HepG2 (cell line): ENCODE measurements around the gene CAMTA1. TPM values are rescaled to one million over a fixed set of nuclear protein-coding genes. Genes with fewer than 3 reads are reported as not detected.

Source experiments
- ATAC-seq: fragments of 200-7000 bp; cut with Tn5 transposase; 3 replicates; pipeline ENCODE4 v1.9.1; 2020; ENCODE audit warnings: mild to moderate bottlenecking, moderate library complexity
- BruUV-seq: library from RNA; stranded (reverse); fragments of 400-500 nt; replicated peaks from 2 replicates; lab custom pipeline; 2021; lab: Mats Ljungman, UMichigan
- CTCF ChIA-PET: fragments of 300-600 bp; formaldehyde crosslinking; extraction: SDS; loops from one replicate; lab custom pipeline; 2021; ENCODE audit warnings: low total read pairs, inconsistent platforms, low intra/inter-chr PET ratio; lab: Yijun Ruan, JAX
- POLR2A ChIA-PET: fragments of 350-600 bp; sonication (Branson Sonifier 250); formaldehyde crosslinking; loops from one replicate; lab custom pipeline; 2020; ENCODE audit warnings: antibody characterized with exemption, inconsistent platforms; lab: Yijun Ruan, JAX
- DNase-seq: peaks from one replicate; pipeline ENCODE4 v3.0.0-alpha.2; 2015; ENCODE audit warnings: low spot score
- FAIRE-seq: peaks from 3 replicates; lab custom pipeline; 2011; peaks lifted over from hg19 to GRCh38; lab: Jason Lieb, UNC
- H2AFZ ChIP-seq: one replicate; pipeline ENCODE4 v1.6.1; 2011; ENCODE audit warnings: low read length, inconsistent platforms
- H3K27ac ChIP-seq: fragments of 300-600 bp; 3 replicates; pipeline ENCODE4 v1.8.0; 2011; ENCODE audit warnings: mixed run types, mild to moderate bottlenecking, mixed read lengths, low read length, inconsistent platforms; ENCODE audit not compliant: insufficient read depth; ENCODE audit errors: extremely low read length
- H3K27me3 ChIP-seq, 2 experiments: fragments of 200-600 bp in 1 of 2; 2 replicates in 1 of 2; 3 replicates in 1 of 2; pipeline versions ENCODE4 v1.6.0 to v1.8.0; 2011; ENCODE audit warnings: low read length in 2 of 2, mild to moderate bottlenecking in 2 of 2, moderate library complexity in 2 of 2, inconsistent platforms in 1 of 2; ENCODE audit not compliant: insufficient read depth in 2 of 2, control insufficient read depth in 1 of 2
- H3K36me3 ChIP-seq, 2 experiments: fragments of 200-600 bp in 1 of 2; replicated peaks in 1 of 2; 2 replicates in 1 of 2; 3 replicates in 1 of 2; pipeline versions ENCODE4 v1.5.1 to v1.8.0; 2011; ENCODE audit warnings: low read length in 2 of 2, inconsistent platforms in 1 of 2; ENCODE audit not compliant: insufficient read depth in 2 of 2, control insufficient read depth in 1 of 2
- H3K4me1 ChIP-seq: 2 replicates; pipeline ENCODE4 v1.5.1; 2012; ENCODE audit warnings: low read length, inconsistent platforms; ENCODE audit not compliant: insufficient read depth
- H3K4me2 ChIP-seq: 2 replicates; pipeline ENCODE4 v1.6.0; 2011; ENCODE audit warnings: low read depth, low read length, inconsistent platforms
- H3K4me3 ChIP-seq, 3 experiments: fragments of 200-600 bp in 1 of 3; sonication (generic), shearing (Covaris generic) in 1 of 3; replicated peaks in 1 of 3; 2 replicates each; pipeline ENCODE4 v1.5.1; 2011 to 2016; ENCODE audit warnings: low read length in 3 of 3, inconsistent platforms in 2 of 3, low read depth in 2 of 3, mild to moderate bottlenecking in 2 of 3, control low read depth in 1 of 3, mixed read lengths in 1 of 3; ENCODE audit not compliant: insufficient read depth in 1 of 3
- H3K79me2 ChIP-seq: one replicate; pipeline ENCODE4 v1.6.1; 2011; ENCODE audit warnings: low read length, inconsistent platforms; ENCODE audit not compliant: insufficient read depth
- H3K9ac ChIP-seq: 2 replicates; pipeline ENCODE4 v1.6.0; 2011; ENCODE audit warnings: mild to moderate bottlenecking, low read depth, low read length, inconsistent platforms; ENCODE audit not compliant: insufficient read depth
- H3K9me3 ChIP-seq: 2 replicates; pipeline ENCODE4 v1.5.1; 2012; ENCODE audit warnings: mild to moderate bottlenecking, low read length
- H4K20me1 ChIP-seq: 2 replicates; pipeline ENCODE4 v1.6.0; 2011; ENCODE audit warnings: inconsistent platforms, mild to moderate bottlenecking, low read length, moderate library complexity; ENCODE audit not compliant: insufficient read depth
- CC2D1A ChIP-seq: sonication (generic); formaldehyde crosslinking; IDR thresholded peaks from 2 replicates; pipeline ENCODE4 v1.8.1; 2023; ENCODE audit warnings: mild to moderate bottlenecking, missing genetic modification reagents
- DNMT1 ChIP-seq: sonication (generic); formaldehyde crosslinking; IDR thresholded peaks from 2 replicates; pipeline ENCODE4 v1.5.1; 2020; ENCODE audit warnings: mild to moderate bottlenecking, missing genetic modification reagents
- FLYWCH1 ChIP-seq: sonication (generic); formaldehyde crosslinking; IDR thresholded peaks from 2 replicates; pipeline ENCODE4 v1.8.1; 2023; ENCODE audit warnings: mild to moderate bottlenecking, missing genetic modification reagents
- IRX3 ChIP-seq: sonication (generic); formaldehyde crosslinking; IDR thresholded peaks from 2 replicates; pipeline ENCODE4 v1.8.1; 2023; ENCODE audit warnings: mild to moderate bottlenecking, low read depth, missing genetic modification reagents, borderline replicate concordance
- JARID2 ChIP-seq: sonication (generic); formaldehyde crosslinking; IDR thresholded peaks from 2 replicates; pipeline ENCODE4 v1.8.1; 2023; ENCODE audit warnings: missing genetic modification reagents, inconsistent platforms; ENCODE audit not compliant: insufficient replicate concordance
- NKX3-1 ChIP-seq: sonication (generic); formaldehyde crosslinking; IDR thresholded peaks from 2 replicates; pipeline ENCODE4 v1.5.0; 2020; ENCODE audit warnings: missing genetic modification reagents
- PHF21A ChIP-seq: sonication (generic); formaldehyde crosslinking; IDR thresholded peaks from 2 replicates; pipeline ENCODE4 v1.5.0; 2020; ENCODE audit warnings: mild to moderate bottlenecking, missing genetic modification reagents
- PHF8 ChIP-seq: sonication (generic); formaldehyde crosslinking; IDR thresholded peaks from 2 replicates; pipeline ENCODE4 v1.5.0; 2020; ENCODE audit warnings: missing genetic modification reagents
- ZNF260 ChIP-seq: sonication (generic); formaldehyde crosslinking; IDR thresholded peaks from 2 replicates; pipeline ENCODE4 v1.4.0; 2020; ENCODE audit warnings: missing genetic modification reagents, low read depth, mild to moderate bottlenecking, borderline replicate concordance
- ZNF674 ChIP-seq: sonication (generic); formaldehyde crosslinking; IDR thresholded peaks from 2 replicates; pipeline ENCODE4 v1.5.0; 2020; ENCODE audit warnings: low read depth, mild to moderate bottlenecking, missing genetic modification reagents
- WGBS: methylation state at CpG from one replicate; pipeline ENCODE4 v1.1.6; 2017; ENCODE audit warnings: low lambda C conversion rate; 5-methylcytosine and 5-hydroxymethylcytosine counted together
- in situ Hi-C: cut with HindIII; loops from 2 replicates; pipeline ENCODE4 v1.10.0; 2017; ENCODE audit warnings: low pct_unique_long_range_greater_than_20kb; ENCODE audit not compliant: extremely low pct_ligation_motif_present
- intact Hi-C: fragments of 100-400 bp; cut with micrococcal nuclease; formaldehyde crosslinking; loops from one replicate; pipeline ENCODE4 v1.10.0; 2022; ENCODE audit not compliant: unreplicated experiment
- polyA plus RNA-seq, 8 experiments: library from polyadenylated mRNA; depleted of rRNA in 3 of 8; stranded (reverse) in 7 of 8; unstranded in 1 of 8; fragments of >200 nt; fragmentation: Illumina TruSeq in 4 of 8; extraction: Trizol in 4 of 8; gene quantifications; 2 replicates each; pipeline versions ENCODE4 v1.2.1 to v1.2.3, GENCODE V29; 2011 to 2016; ENCODE audit warnings: low read depth in 4 of 8, missing spikeins in 1 of 8, mixed read lengths in 1 of 8; ENCODE audit not compliant: insufficient read depth in 1 of 8
- total RNA-seq, 5 experiments: library from RNA; depleted of rRNA; stranded (reverse); fragments of >200 nt; fragmentation: Illumina TruSeq; extraction: Trizol; gene quantifications; 2 replicates each; pipeline ENCODE4 v1.2.3, GENCODE V29; 2016; ENCODE audit warnings: low read depth in 1 of 5
- TF ChIP-seq, protein P1 (sequence below): sonication (generic); formaldehyde crosslinking; conservative IDR thresholded peaks from 2 replicates; pipeline ENCODE4 v1.4.0; 2020; ENCODE audit warnings: missing genetic modification reagents
- TF ChIP-seq, protein P2 (sequence below): IDR thresholded peaks from 2 replicates; pipeline ENCODE4 v1.6.1; 2016; ENCODE audit warnings: mild to moderate bottlenecking

CAMTA1 gene
- total and polyA plus RNA-seq, 2 of the 13 experiments (the other 11 are each of a cell fraction or from before 2014, with no cell fraction given), result 25.0 to 36.4 TPM

DNA sequence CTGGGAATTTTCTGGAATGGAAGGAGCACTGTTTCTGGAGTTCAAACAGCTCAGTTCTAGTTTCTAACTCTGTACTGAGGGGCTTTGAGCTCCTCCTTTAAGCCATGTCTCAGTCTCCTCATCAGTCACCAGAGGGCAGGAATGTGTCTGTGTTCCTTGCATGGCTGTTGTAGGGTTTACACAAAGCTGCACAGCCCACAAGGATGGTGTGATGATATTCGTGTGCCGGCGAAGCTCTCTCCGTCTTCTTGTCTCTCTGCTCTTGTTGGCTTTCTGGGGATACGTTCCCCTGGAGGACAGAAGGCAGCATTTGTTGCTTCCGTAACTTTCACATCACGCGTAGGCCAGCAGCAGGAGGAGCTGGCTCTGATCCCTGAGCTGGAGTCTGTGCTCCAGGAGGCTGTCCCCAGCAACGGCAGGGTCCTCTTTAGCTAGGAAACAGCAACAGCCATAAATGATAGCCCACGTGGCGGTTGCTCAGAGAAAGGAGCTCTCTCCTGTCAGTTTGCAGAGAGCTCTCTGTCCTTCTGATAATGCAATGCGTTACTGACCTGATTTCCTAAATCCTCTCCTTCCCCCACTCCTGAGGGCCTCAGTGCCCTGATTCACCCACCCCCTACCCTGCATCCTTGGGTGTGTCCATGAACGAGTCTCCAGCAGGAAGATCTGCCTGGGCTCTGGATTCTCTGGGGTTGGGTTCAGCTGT, 796.7 kb downstream of the CAMTA1 start:
- POLR2A ChIA-PET, result no interaction called here
- TF ChIP-seq ZNF674 (CRISPR knock-in tag) (no peak), DNMT1 (CRISPR knock-in tag) (no peak), FLYWCH1 (CRISPR knock-in tag) (no peak)
- TF ChIP-seq, all 625 proteins: peak for 0

DNA sequence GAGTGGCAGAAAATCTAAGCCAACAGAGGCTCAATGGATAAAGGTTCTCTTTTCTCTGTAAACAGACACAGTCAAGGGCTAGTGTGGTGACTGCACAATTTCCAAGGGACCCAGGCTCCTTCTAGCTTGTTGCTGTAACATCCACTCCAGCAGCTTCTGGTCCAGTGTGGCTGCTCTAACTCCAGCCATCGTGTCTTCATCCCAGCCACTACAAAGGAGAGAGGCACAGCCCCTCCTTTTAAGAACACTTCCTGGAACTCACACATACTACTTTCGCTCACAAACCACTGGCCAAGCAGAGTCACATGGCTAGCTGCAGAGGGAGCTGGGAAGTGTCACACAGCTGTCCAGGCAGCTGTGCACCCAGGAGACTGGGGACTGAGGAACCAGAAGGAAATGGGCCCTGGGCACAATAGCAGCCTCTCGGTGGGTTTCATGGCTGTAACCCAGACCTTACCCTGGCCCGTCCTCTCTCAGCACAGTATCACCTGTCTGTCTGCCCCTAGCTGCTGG, 797.3 kb downstream of the CAMTA1 start:
- ChIA-PET POLR2A (no interaction called here), CTCF (no interaction called here)
- ATAC-seq (no peak), FAIRE-seq (no peak), DNase-seq (no peak)
- no peaks in the 10 kb centered on the region for H3K36me3 ChIP-seq
- no peak overlapping the region for H3K4me3 ChIP-seq
- no peaks in the 10 kb centered on the region for H3K79me2 ChIP-seq
- WGBS, result 50% methylated on average over 3 of the region's 4 CpGs
- H3K4me1 ChIP-seq, result no peaks in the 10 kb centered on the region
- no peak overlapping the region for H3K9ac ChIP-seq
- H3K4me2 ChIP-seq, result no peak overlapping the region
- no peaks in the 10 kb centered on the region for H4K20me1 ChIP-seq
- no TSS peak for BruUV-seq
- H3K27ac ChIP-seq, result no peak overlapping the region
- no peaks in the 10 kb centered on the region for H3K9me3 ChIP-seq
- in situ Hi-C loops (no loop called here), intact Hi-C loops (no loop called here)
- H2AFZ ChIP-seq, result no peak overlapping the region
- H3K27me3 ChIP-seq, result peaks cover 2 to 38% of the 10 kb centered on the region in 2 experiments; a peak in 4 of 5 replicates
- TF ChIP-seq, protein P1, sequence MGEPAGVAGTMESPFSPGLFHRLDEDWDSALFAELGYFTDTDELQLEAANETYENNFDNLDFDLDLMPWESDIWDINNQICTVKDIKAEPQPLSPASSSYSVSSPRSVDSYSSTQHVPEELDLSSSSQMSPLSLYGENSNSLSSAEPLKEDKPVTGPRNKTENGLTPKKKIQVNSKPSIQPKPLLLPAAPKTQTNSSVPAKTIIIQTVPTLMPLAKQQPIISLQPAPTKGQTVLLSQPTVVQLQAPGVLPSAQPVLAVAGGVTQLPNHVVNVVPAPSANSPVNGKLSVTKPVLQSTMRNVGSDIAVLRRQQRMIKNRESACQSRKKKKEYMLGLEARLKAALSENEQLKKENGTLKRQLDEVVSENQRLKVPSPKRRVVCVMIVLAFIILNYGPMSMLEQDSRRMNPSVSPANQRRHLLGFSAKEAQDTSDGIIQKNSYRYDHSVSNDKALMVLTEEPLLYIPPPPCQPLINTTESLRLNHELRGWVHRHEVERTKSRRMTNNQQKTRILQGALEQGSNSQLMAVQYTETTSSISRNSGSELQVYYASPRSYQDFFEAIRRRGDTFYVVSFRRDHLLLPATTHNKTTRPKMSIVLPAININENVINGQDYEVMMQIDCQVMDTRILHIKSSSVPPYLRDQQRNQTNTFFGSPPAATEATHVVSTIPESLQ, result no peak
- TF ChIP-seq, protein P2, sequence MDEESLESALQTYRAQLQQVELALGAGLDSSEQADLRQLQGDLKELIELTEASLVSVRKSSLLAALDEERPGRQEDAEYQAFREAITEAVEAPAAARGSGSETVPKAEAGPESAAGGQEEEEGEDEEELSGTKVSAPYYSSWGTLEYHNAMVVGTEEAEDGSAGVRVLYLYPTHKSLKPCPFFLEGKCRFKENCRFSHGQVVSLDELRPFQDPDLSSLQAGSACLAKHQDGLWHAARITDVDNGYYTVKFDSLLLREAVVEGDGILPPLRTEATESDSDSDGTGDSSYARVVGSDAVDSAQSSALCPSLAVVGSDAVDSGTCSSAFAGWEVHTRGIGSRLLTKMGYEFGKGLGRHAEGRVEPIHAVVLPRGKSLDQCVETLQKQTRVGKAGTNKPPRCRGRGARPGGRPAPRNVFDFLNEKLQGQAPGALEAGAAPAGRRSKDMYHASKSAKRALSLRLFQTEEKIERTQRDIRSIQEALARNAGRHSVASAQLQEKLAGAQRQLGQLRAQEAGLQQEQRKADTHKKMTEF (CRISPR knock-in tag), result no peak
- TF ChIP-seq CC2D1A (CRISPR knock-in tag) (no peak), PHF8 (CRISPR knock-in tag) (no peak), JARID2 (no peak), ZNF260 (CRISPR knock-in tag) (no peak), PHF21A (CRISPR knock-in tag) (no peak), NKX3-1 (CRISPR knock-in tag) (no peak), IRX3 (CRISPR knock-in tag) (no peak)

More for the DNA sequence above, 796.7 kb downstream of the CAMTA1 start:
- H3K79me2 ChIP-seq, result no peaks in the 10 kb centered on the region
- no peak overlapping the region for H3K27ac ChIP-seq
- H2AFZ ChIP-seq, result no peak overlapping the region
- no peak for FAIRE-seq
- H3K9me3 ChIP-seq, result no peaks in the 10 kb centered on the region
- no peak overlapping the region for H3K4me3 ChIP-seq
- intact Hi-C loops, result no loop called here
- no peaks in the 10 kb centered on the region for H4K20me1 ChIP-seq
- peaks cover 2 to 37% of the 10 kb centered on the region in 2 experiments; a peak in 4 of 5 replicates for H3K27me3 ChIP-seq
- in situ Hi-C loops, result no loop called here
- no peak overlapping the region for H3K9ac ChIP-seq
- no peak for ATAC-seq
- CTCF ChIA-PET, result no interaction called here
- DNase-seq, result no peak
- BruUV-seq, result no TSS peak
- H3K4me2 ChIP-seq, result no peak overlapping the region
- no peaks in the 10 kb centered on the region for H3K36me3 ChIP-seq
- H3K4me1 ChIP-seq, result no peaks in the 10 kb centered on the region
- 42% methylated on average over 7 of the region's 13 CpGs for WGBS
